ENCODE measurements around the gene DCST1. TPM values are rescaled to one million over a fixed set of nuclear protein-coding genes. Genes with fewer than 3 reads are reported as not detected.

DCST1 gene
- total and polyA plus RNA-seq, 2 of the 13 experiments (the other 11 are each of a cell fraction or from before 2014, with no cell fraction given), result 0.04 TPM; not detected in 1

DNA sequence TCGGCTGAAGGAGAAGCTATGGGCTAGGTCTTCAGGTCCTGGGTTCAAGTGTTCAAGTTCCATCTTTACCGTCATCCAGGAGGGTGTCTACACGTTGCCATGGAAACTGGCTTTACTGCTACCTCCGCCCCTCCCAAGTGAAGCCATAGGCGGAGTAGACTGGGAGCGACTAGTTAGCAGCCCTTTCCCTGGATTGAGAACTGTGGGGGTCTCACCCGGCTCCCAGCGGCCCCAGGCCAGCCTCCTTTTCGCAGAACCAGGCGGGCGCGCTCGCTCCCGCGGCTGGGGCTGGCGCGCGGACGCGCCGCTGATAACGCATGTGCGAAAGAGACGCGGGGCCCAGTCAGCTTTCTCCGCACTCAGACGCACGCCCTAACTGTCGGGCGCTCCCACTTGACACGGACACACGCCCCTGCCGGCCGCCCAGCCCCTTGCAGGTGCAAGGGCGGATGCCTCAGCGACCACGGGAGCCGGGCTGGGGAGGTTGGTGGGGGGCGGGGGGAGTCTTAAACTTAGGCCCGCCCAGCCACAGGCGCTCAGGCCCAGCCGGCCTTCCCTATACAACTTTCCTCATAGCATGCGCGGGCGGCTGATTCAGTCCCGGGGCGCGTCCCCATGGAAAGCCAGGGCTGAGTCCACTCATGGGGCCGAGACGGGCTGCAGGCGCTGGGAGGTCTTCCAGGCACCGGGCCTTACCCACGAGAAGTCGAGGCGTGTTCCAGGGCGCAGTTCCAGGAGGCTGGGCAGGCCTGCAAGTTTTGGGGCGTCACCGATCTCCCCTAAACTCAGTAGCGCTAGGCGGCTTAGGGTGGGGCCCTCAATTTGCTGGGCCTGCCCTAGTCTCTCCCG lies 37.3 kb downstream of the DCST1 start (continued):
- peak; percentile 71 for TF ChIP-seq CTCF (CRISPR knock-in tag; IDR thresholded peaks at IDR 0.05)
- no peak for TF ChIP-seq SETDB1 (CRISPR knock-in tag; IDR thresholded peaks at IDR 0.05; ENCODE audit: borderline replicate concordance)
- no peak for TF ChIP-seq TCF7 (IDR thresholded peaks at IDR 0.05; ENCODE audit: low read depth)
- TF ChIP-seq, protein P1, sequence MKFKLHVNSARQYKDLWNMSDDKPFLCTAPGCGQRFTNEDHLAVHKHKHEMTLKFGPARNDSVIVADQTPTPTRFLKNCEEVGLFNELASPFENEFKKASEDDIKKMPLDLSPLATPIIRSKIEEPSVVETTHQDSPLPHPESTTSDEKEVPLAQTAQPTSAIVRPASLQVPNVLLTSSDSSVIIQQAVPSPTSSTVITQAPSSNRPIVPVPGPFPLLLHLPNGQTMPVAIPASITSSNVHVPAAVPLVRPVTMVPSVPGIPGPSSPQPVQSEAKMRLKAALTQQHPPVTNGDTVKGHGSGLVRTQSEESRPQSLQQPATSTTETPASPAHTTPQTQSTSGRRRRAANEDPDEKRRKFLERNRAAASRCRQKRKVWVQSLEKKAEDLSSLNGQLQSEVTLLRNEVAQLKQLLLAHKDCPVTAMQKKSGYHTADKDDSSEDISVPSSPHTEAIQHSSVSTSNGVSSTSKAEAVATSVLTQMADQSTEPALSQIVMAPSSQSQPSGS (CRISPR knock-in tag; IDR thresholded peaks at IDR 0.05), result 0 out of 2 replicates have a peak, but pooled peaks have one; percentile 39
- 0 out of 2 replicates have a peak, but pooled peaks have one; percentile 48 for TF ChIP-seq ZNF800 (CRISPR knock-in tag; IDR thresholded peaks at IDR 0.05)
- TF ChIP-seq MEF2D (CRISPR knock-in tag; IDR thresholded peaks at IDR 0.05), result 0 out of 2 replicates have a peak, but pooled peaks have one; percentile 37
- no peak for TF ChIP-seq SOX6 (IDR thresholded peaks at IDR 0.05)
- TF ChIP-seq SOX6 (CRISPR knock-in tag; IDR thresholded peaks at IDR 0.05), result peak; percentile 49
- peak; percentile 70; the same call in 1 of the 2 replicates for TF ChIP-seq ZNF788 (CRISPR knock-in tag; IDR thresholded peaks at IDR 0.05; ENCODE audit: borderline replicate concordance)
- TF ChIP-seq ZFX (CRISPR knock-in tag; IDR thresholded peaks at IDR 0.05; ENCODE audit: low read depth), result peak; percentile 69; the same call in 1 of the 2 replicates
- TF ChIP-seq BATF2 (CRISPR knock-in tag; IDR thresholded peaks at IDR 0.05), result no peak
